Stimulated activated naive CD4-positive, alpha-beta T cell (primary cell): Measurements from ENCODE around the gene GPR33.
"Not testable (repeated sequence)": the region's sequence is repeated elsewhere in the genome, so short reads cannot be mapped to it uniquely, and the experiment has no call there.

Experiments
- DNase-seq, 6 experiments: peaks; one replicate each; lab custom pipeline; 2025; lab: John Stamatoyannopoulos, UW

GPR33 gene

GRCh38 chr14:31457665-31458659, 29.9 kb downstream of the GPR33 start:
- DNase-seq, result no peak

- DNase-seq, result peak; percentile 76 to 91 (median 86)
Measured at GRCh38 chr14:31456841-31457664, 30.8 kb downstream of the GPR33 start, which contains the start of gene DTD2. DTD2 (minus strand) TSS chr14:31457506; CDS start chr14:31457393, 113 bp downstream.

GRCh38 chr14:31449971-31450610, 37.7 kb downstream of the GPR33 start:
- no peak for DNase-seq

- DNase-seq, result no peak
Measured at GRCh38 chr14:31449136-31449535, 38.7 kb downstream of the GPR33 start.

GRCh38 chr14:31445703-31446102, 42.1 kb downstream of the GPR33 start:
- no peak for DNase-seq

- DNase-seq, result no peak
Measured at GRCh38 chr14:31442284-31442683, 45.6 kb downstream of the GPR33 start.

GRCh38 chr14:31441273-31442111, 46.3 kb downstream of the GPR33 start:
- DNase-seq, result no peak

- DNase-seq, result no peak
Measured at GRCh38 chr14:31440280-31440679, 47.6 kb downstream of the GPR33 start.

GRCh38 chr14:31439561-31439960, 48.3 kb downstream of the GPR33 start:
- DNase-seq, result no peak

- DNase-seq, result not testable (repeated sequence)
Measured at GRCh38 chr14:31437045-31437691, 50.7 kb downstream of the GPR33 start.

- no peak for DNase-seq
Measured at GRCh38 chr14:31435276-31435675, 52.6 kb downstream of the GPR33 start.
